HG02798 (cell line): ENCODE measurements around the gene CRCP.

Experiments used
- ATAC-seq: cut with Tn5 transposase; IDR thresholded peaks from one replicate; pipeline ENCODE4 v1.9.1; 2021; ENCODE audit warnings: mild to moderate bottlenecking; ENCODE audit not compliant: unreplicated experiment, poor library complexity

The CRCP gene

GRCh38 chr7:66185680-66186187 is 71.1 kb downstream of the CRCP start:
- ATAC-seq, result no peak

GRCh38 chr7:66186991-66187390 is 72.3 kb downstream of the CRCP start:
- no peak for ATAC-seq

- ATAC-seq, result no peak
Measured at GRCh38 chr7:66187905-66188304, 73.3 kb downstream of the CRCP start.

DNA sequence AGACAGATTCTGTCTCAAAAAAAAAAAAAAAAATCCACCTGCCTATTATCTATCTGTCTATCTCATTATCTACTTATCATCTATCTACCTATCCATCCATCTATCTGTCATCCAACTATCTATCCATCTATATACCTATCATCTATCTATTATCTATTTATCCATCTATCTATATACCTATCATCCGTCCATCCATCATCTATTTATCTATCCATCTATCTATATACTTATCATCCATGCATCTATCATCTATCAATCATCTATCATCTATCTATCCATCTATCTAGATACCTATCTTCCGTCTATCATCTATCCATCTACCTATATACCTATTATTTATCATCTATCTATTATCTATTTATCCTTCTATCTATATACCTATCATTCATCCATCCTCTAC is 74.0 kb downstream of the CRCP start:
- no peak for ATAC-seq

GRCh38 chr7:66189695-66190503 is 75.3 kb downstream of the CRCP start:
- ATAC-seq, result no peak

- ATAC-seq, result no peak
Measured at GRCh38 chr7:66190504-66190857, 75.8 kb downstream of the CRCP start.

DNA sequence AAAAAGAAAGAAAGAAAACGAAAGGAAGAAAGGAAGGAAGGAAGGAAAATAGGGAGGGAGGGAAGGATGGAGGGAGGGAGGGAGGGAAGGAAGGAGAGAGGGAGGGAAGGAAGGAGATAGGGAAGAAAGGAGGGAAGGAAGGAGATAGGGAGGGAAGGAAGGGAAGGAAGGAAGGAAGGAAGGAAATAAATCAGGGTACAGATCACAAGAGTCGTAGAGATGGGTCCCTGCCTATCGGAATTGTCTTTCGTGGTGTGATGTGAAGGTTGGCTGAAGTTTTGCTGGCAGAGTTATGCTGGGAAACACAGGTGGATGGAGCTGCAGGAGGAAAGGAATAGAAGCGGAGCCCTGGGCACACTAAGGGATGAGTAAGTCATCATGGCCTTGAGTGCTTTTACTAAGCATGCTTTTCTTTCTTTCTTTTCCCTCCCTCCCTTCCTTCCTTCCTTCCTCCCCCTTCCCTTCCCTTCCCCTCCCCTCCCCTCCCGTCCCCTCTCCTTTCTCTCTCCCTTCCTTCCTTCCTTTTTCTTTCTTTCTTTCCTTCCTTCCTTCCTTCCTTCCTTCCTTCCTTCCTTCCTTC is 78.6 kb downstream of the CRCP start:
- ATAC-seq, result no peak

DNA sequence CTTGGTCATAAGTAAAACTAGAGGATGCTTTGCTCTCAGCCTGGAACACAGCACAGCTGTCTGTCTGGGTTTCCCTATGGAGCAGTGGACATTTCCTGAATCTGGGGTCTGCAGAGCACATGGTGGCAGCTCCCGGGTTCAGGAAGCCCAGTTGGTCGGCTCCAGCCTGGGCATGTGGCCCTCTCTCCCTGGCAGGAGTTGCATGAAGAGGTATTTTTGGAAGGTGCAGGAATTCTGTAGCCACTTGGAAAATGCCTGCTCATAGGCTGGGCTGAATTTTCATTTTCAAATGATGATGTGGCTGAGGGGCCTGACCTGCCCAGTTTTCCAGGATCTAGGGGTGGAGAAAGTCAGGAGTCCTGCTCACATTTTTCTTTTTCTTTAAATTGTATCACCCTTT is 83.8 kb downstream of the CRCP start:
- no peak for ATAC-seq

- no peak for ATAC-seq
Measured at GRCh38 chr7:66198956-66199355, 84.3 kb downstream of the CRCP start.

DNA sequence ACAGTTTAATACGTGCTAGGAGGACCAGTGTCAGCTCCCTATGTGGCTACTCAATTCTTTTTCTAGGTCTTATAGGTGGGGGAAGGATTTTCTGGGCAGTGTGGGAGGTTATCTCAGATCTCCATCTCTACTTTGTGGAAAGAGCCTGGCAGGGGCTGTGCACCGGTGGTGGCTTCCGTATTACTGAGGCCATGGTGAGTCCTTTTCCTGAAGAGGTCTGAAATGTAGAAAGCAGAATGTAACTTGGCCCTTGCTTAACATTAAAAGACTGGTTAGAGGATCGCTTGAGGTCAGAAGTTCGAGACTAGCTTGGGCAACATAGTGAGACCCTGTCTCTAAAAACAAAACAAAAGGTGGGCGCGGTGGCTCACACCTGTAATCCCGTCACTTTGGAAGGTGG is 87.8 kb downstream of the CRCP start:
- no peak for ATAC-seq
